ENCODE data around the gene ABCF2. TPM values are rescaled to one million over a fixed set of nuclear protein-coding genes. Genes with fewer than 3 reads are reported as not detected.

The ABCF2 gene
- total and polyA plus RNA-seq, 2 donors from 2014 or later: 22.5 to 30.8 TPM

GRCh38 chr7:151181011-151181431 lies 46.0 kb downstream of the ABCF2 start:
- DNase-seq: peak in 1 of 5 donors; percentile 33
- intact Hi-C loops (cut with DNase I): no loop called here
- no peak for FAIRE-seq

GRCh38 chr7:151179946-151180345 lies 47.1 kb downstream of the ABCF2 start:
- H3K36me3 ChIP-seq (ENCODE audit: control insufficient read depth in 2 of 3, insufficient read depth in 3 of 3, low read length in 3 of 3): no peaks in the 10 kb centered on the region
- H3K4me3 ChIP-seq (ENCODE audit: low read length in 3 of 3): no peak overlapping the region
- no peak for TF ChIP-seq CTCF (IDR thresholded peaks at IDR 0.05; ENCODE audit: borderline replicate concordance, extremely low read depth, insufficient read depth)
- DNase-seq (peak in 1 of 5 donors; percentile 7), FAIRE-seq (no peak)
- no peak overlapping the region for H3K27ac ChIP-seq (ENCODE audit: low read depth in 2 of 2, low read length in 2 of 2)
- no peaks in the 10 kb centered on the region for H3K4me1 ChIP-seq (ENCODE audit: control insufficient read depth in 2 of 3, insufficient read depth in 2 of 3, low read depth in 1 of 3, low read length in 3 of 3)
- H3K9ac ChIP-seq (ENCODE audit: low read length in 3 of 3): no peak overlapping the region
- H3K27me3 ChIP-seq (ENCODE audit: control insufficient read depth, insufficient read depth, low read length): peaks cover 3% of the 10 kb centered on the region
- intact Hi-C loops (cut with DNase I): no loop called here
- H3K9me3 ChIP-seq (ENCODE audit: control insufficient read depth in 2 of 3, insufficient read depth in 1 of 3, low read length in 3 of 3): no peaks in the 10 kb centered on the region

More at GRCh38 chr7:151181011-151181431, 46.0 kb downstream of the ABCF2 start:
- Histone ChIP-seq H3K36me3 (ENCODE audit: control insufficient read depth in 2 of 3, insufficient read depth in 3 of 3, low read length in 3 of 3) (no peaks in the 10 kb centered on the region), H3K4me1 (ENCODE audit: control insufficient read depth in 2 of 3, insufficient read depth in 2 of 3, low read depth in 1 of 3, low read length in 3 of 3) (no peaks in the 10 kb centered on the region), H3K9ac (ENCODE audit: low read length in 3 of 3) (no peak overlapping the region), H3K27me3 (ENCODE audit: control insufficient read depth, insufficient read depth, low read length) (no peaks in the 10 kb centered on the region), H3K9me3 (ENCODE audit: control insufficient read depth in 2 of 3, insufficient read depth in 1 of 3, low read length in 3 of 3) (no peaks in the 10 kb centered on the region), H3K27ac (ENCODE audit: low read depth in 2 of 2, low read length in 2 of 2) (no peak overlapping the region), H3K4me3 (ENCODE audit: low read length in 3 of 3) (no peak overlapping the region)
- TF ChIP-seq CTCF (IDR thresholded peaks at IDR 0.05; ENCODE audit: borderline replicate concordance, extremely low read depth, insufficient read depth): no peak

- Histone ChIP-seq H3K4me1 (ENCODE audit: control insufficient read depth in 2 of 3, insufficient read depth in 2 of 3, low read depth in 1 of 3, low read length in 3 of 3) (no peaks in the 10 kb centered on the region), H3K27ac (ENCODE audit: low read depth in 2 of 2, low read length in 2 of 2) (no peak overlapping the region), H3K27me3 (ENCODE audit: control insufficient read depth, insufficient read depth, low read length) (peaks cover 3% of the 10 kb centered on the region), H3K9me3 (ENCODE audit: control insufficient read depth in 2 of 3, insufficient read depth in 1 of 3, low read length in 3 of 3) (no peaks in the 10 kb centered on the region), H3K36me3 (ENCODE audit: control insufficient read depth in 2 of 3, insufficient read depth in 3 of 3, low read length in 3 of 3) (no peaks in the 10 kb centered on the region), H3K4me3 (ENCODE audit: low read length in 3 of 3) (no peak overlapping the region), H3K9ac (ENCODE audit: low read length in 3 of 3) (no peak overlapping the region)
- DNase-seq (no peak), FAIRE-seq (no peak)
- intact Hi-C loops (cut with DNase I): no loop called here
- no peak for TF ChIP-seq CTCF (IDR thresholded peaks at IDR 0.05; ENCODE audit: borderline replicate concordance, extremely low read depth, insufficient read depth)
These were observed 47.6 kb downstream of the ABCF2 start for GRCh38 chr7:151179287-151179860.

- intact Hi-C loops (cut with DNase I): no loop called here
- Histone ChIP-seq H3K4me3 (ENCODE audit: low read length in 3 of 3) (no peak overlapping the region), H3K27me3 (ENCODE audit: control insufficient read depth, insufficient read depth, low read length) (peaks cover 3% of the 10 kb centered on the region), H3K9me3 (ENCODE audit: control insufficient read depth in 2 of 3, insufficient read depth in 1 of 3, low read length in 3 of 3) (no peaks in the 10 kb centered on the region), H3K27ac (ENCODE audit: low read depth in 2 of 2, low read length in 2 of 2) (no peak overlapping the region), H3K9ac (ENCODE audit: low read length in 3 of 3) (no peak overlapping the region), H3K4me1 (ENCODE audit: control insufficient read depth in 2 of 3, insufficient read depth in 2 of 3, low read depth in 1 of 3, low read length in 3 of 3) (no peaks in the 10 kb centered on the region), H3K36me3 (ENCODE audit: control insufficient read depth in 2 of 3, insufficient read depth in 3 of 3, low read length in 3 of 3) (no peaks in the 10 kb centered on the region)
- no peak for TF ChIP-seq CTCF (IDR thresholded peaks at IDR 0.05; ENCODE audit: borderline replicate concordance, extremely low read depth, insufficient read depth)
- DNase-seq (no peak), FAIRE-seq (no peak)
These were observed 48.2 kb downstream of the ABCF2 start for GRCh38 chr7:151178831-151179230.

Data from kidney (tissue), 14 donors.